T-cell (primary cell): ENCODE data around the gene GDAP2. TPM values are rescaled to one million over a fixed set of nuclear protein-coding genes. Genes with fewer than 3 reads are reported as not detected.

Experiments
- ATAC-seq, 4 experiments: fragments of 200-7000 bp in 3 of 4; fragments of 150-1000 bp in 1 of 4; cut with Tn5 transposase; replicated peaks in 1 of 4; 1 replicate in 3 of 4; 2 replicates in 1 of 4; pipeline ENCODE4 v1.10.0; 2021; ENCODE audit warnings: moderate library complexity in 3 of 4, mild to moderate bottlenecking in 2 of 4, moderate number of reproducible peaks in 1 of 4
- CTCF ChIA-PET, 2 donors: fragments of 300-600 bp; sonication (Branson Sonifier 250); formaldehyde crosslinking; loops; one replicate each; lab custom pipeline; 2022; ENCODE audit warnings: antibody characterized with exemption in 2 of 2; lab: Charles Lee
- POLR2A ChIA-PET, 2 donors: fragments of 300-600 bp; sonication (Branson Sonifier 250); formaldehyde crosslinking; loops; one replicate each; lab custom pipeline; 2022; ENCODE audit warnings: antibody characterized with exemption in 2 of 2; lab: Charles Lee
- DNase-seq, 35 experiments: peaks; one replicate each; pipeline versions ENCODE4 v3.0.0 to v3.0.0-alpha.2; 2013 to 2023
- H3K27ac ChIP-seq: one replicate; pipeline ENCODE4 v1.5.1; 2013; ENCODE audit warnings: low read length
- H3K27me3 ChIP-seq, 2 experiments: replicated peaks in 1 of 2; 1 replicate in 1 of 2; 2 replicates in 1 of 2; pipeline versions ENCODE4 v1.6.1 to v1.7.0; 2013; ENCODE audit warnings: low read length in 1 of 2, mixed read lengths in 1 of 2; ENCODE audit not compliant: control insufficient read depth in 2 of 2, insufficient read depth in 2 of 2; ENCODE audit errors: extremely low read depth in 1 of 2
- H3K36me3 ChIP-seq, 2 donors: 1 replicate in 1 of 2; 2 replicates in 1 of 2; pipeline versions ENCODE4 v1.6.1 to v1.7.0; 2013; ENCODE audit warnings: low read length in 1 of 2; ENCODE audit not compliant: control insufficient read depth in 2 of 2, insufficient read depth in 1 of 2; ENCODE audit errors: extremely low read depth in 1 of 2
- H3K4me1 ChIP-seq, 2 experiments: 1 replicate in 1 of 2; 2 replicates in 1 of 2; pipeline versions ENCODE4 v1.6.1 to v1.7.0; 2013; ENCODE audit warnings: low read length in 2 of 2, mixed read lengths in 1 of 2; ENCODE audit not compliant: insufficient read depth in 2 of 2, control insufficient read depth in 1 of 2; ENCODE audit errors: extremely low read depth in 1 of 2
- H3K4me3 ChIP-seq, 2 donors: 1 replicate in 1 of 2; 2 replicates in 1 of 2; pipeline versions ENCODE4 v1.5.1 to v1.7.0; 2013; ENCODE audit warnings: mild to moderate bottlenecking in 2 of 2, low read length in 1 of 2, moderate library complexity in 1 of 2; ENCODE audit not compliant: control insufficient read depth in 1 of 2; ENCODE audit errors: extremely low read depth in 1 of 2
- H3K9me3 ChIP-seq: 2 replicates; pipeline ENCODE4 v1.7.0; 2013
- H3K27ac Mint-ChIP-seq, 2 donors: one replicate each; pipeline ENCODE4 v1.8.0; 2020 to 2021; ENCODE audit warnings: mild to moderate bottlenecking in 2 of 2, mixed read lengths in 2 of 2
- H3K27me3 Mint-ChIP-seq, 2 donors: one replicate each; pipeline ENCODE4 v1.8.0; 2021 to 2022; ENCODE audit warnings: mixed read lengths in 2 of 2
- H3K36me3 Mint-ChIP-seq: one replicate; pipeline ENCODE4 v1.8.0; 2021; ENCODE audit warnings: mixed read lengths
- H3K4me1 Mint-ChIP-seq, 3 donors: one replicate each; pipeline ENCODE4 v1.8.0; 2020 to 2022; ENCODE audit warnings: mixed read lengths in 3 of 3, mild to moderate bottlenecking in 1 of 3
- H3K4me3 Mint-ChIP-seq, 3 donors: one replicate each; pipeline ENCODE4 v1.8.0; 2020 to 2022; ENCODE audit warnings: mild to moderate bottlenecking in 3 of 3, mixed read lengths in 3 of 3, moderate library complexity in 3 of 3
- H3K9me3 Mint-ChIP-seq, 3 donors: one replicate each; pipeline ENCODE4 v1.8.0; 2020 to 2022; ENCODE audit warnings: mixed read lengths in 3 of 3
- WGBS: methylation state at CpG from one replicate; pipeline ENCODE4 v1.1.5; 2013; ENCODE audit warnings: missing lambda C conversion rate; ENCODE audit not compliant: insufficient coverage; 5-methylcytosine and 5-hydroxymethylcytosine counted together
- total RNA-seq, 35 experiments: library from RNA in 6 of 35; stranded (reverse) in 6 of 35; fragments of 120-200 nt in 1 of 35; gene quantifications; one replicate each; pipeline versions ENCODE4 v1.2.1 to v1.2.4 and lab custom pipeline; 2013 to 2026

GDAP2 gene
- total RNA-seq, 5 donors from 2014 or later (not counting 1 experiment from before 2014, with no cell fraction given): 19.9 to 26.4 (median 23.3) TPM

DNA sequence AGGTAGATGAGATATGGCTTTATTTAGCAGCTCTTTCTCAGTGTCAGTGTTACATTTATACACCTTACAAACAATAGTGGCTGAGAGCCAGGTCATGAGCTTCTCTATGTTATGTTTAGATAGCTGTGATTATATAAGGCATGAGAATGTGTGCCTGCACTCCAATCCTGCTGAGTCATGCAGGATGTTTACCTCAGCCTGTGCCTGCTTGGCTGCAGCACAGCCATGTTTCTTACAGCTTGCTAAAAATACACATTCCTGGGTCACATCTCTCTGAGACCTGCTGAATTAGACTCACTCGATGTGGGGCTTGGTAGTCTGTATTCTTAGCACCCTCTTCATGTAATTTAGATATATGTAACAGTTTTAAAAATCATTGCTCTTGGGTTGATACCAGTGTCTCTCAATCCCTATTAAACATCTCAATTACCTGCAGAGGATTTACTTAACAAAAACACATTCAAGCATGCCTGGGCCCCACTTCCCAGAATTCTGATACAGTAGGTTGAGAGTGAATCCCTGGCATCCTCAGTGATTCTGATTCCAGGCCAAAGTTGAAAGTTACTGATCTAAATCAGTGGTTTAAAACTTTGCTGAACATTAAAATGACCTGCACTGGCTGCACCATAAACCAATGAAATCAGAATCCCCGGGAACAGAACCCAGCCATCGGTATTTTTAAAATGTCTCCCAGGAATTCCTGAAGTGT lies 107.5 kb downstream of the GDAP2 start:
- no peak overlapping the region for H3K4me3 ChIP-seq
- Mint-ChIP-seq H3K4me3 (no peak overlapping the region), H3K4me1 (no peaks in the 10 kb centered on the region), H3K27ac (no peak overlapping the region), H3K36me3 (no peaks in the 10 kb centered on the region), H3K27me3 (peaks cover 3 to 26% of the 10 kb centered on the region in 2 donors), H3K9me3 (peaks cover 0 to 7% (median 5%) of the 10 kb centered on the region in 3 donors)
- WGBS: no CpG with 5 or more reads among the region's 3 CpGs
- ChIA-PET POLR2A (no interaction called here), CTCF (no interaction called here)
- H3K9me3 ChIP-seq: no peaks in the 10 kb centered on the region
- H3K27ac ChIP-seq: no peak overlapping the region
- H3K4me1 ChIP-seq: no peaks in the 10 kb centered on the region
- DNase-seq: no peak
- no peaks in the 10 kb centered on the region for H3K36me3 ChIP-seq
- ATAC-seq: no peak
- peaks cover 0 to 13% of the 10 kb centered on the region in 2 experiments for H3K27me3 ChIP-seq

DNA sequence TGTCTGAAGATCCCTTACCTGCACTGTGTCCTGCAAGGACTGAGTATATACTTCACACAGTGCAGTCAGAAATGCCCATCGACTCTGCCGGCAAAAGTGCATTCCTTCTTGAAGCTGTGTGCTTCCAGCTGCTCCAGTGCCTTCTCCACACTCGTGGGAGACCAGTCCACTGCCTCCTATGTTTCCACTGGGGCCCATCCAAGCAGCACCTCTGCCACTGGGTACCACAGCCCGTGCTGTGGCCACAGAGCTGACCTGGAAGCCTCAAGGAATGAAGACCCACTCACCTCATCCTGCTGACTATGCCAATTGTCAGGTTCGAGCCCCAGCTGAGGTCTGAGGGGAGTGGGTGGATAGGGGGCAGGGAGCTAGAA lies 108.1 kb downstream of the GDAP2 start:
- ATAC-seq (no peak), DNase-seq (no peak)
- H3K27me3 ChIP-seq: peaks cover 0 to 10% of the 10 kb centered on the region in 2 experiments
- no peaks in the 10 kb centered on the region for H3K36me3 ChIP-seq
- no peaks in the 10 kb centered on the region for H3K36me3 Mint-ChIP-seq
- peaks cover 3 to 23% of the 10 kb centered on the region in 2 donors for H3K27me3 Mint-ChIP-seq
- POLR2A ChIA-PET: interaction anchor here in 1 of 2 donors (0.5 kb wide), 1 partner anchor 757 kb away, joined by 4 read pairs; no protein-coding TSS in a partner anchor
- H3K27ac Mint-ChIP-seq: no peak overlapping the region
- H3K4me1 ChIP-seq: no peaks in the 10 kb centered on the region
- H3K4me3 ChIP-seq: no peak overlapping the region
- H3K4me1 Mint-ChIP-seq: no peaks in the 10 kb centered on the region
- CTCF ChIA-PET: no interaction called here
- H3K9me3 Mint-ChIP-seq: peaks cover 0 to 7% (median 5%) of the 10 kb centered on the region in 3 donors
- 72% methylated on average over 3 of the region's 5 CpGs for WGBS
- no peak overlapping the region for H3K27ac ChIP-seq
- H3K4me3 Mint-ChIP-seq: no peak overlapping the region
- H3K9me3 ChIP-seq: no peaks in the 10 kb centered on the region

GRCh38 chr1:117820694-117821381 lies 108.6 kb downstream of the GDAP2 start:
- ChIA-PET CTCF (no interaction called here), POLR2A (interaction anchor here in 1 of 2 donors (0.5 kb wide), 1 partner anchor 757 kb away, joined by 4 read pairs; no protein-coding TSS in a partner anchor)
- DNase-seq (no peak), ATAC-seq (no peak)
- Histone ChIP-seq H3K4me3 (no peak overlapping the region), H3K9me3 (no peaks in the 10 kb centered on the region), H3K27ac (no peak overlapping the region), H3K36me3 (no peaks in the 10 kb centered on the region), H3K4me1 (no peaks in the 10 kb centered on the region), H3K27me3 (peaks cover 0 to 10% of the 10 kb centered on the region in 2 experiments)
- Mint-ChIP-seq H3K4me1 (no peaks in the 10 kb centered on the region), H3K27ac (no peak overlapping the region), H3K36me3 (no peaks in the 10 kb centered on the region), H3K27me3 (peaks cover 3 to 18% of the 10 kb centered on the region in 2 donors), H3K9me3 (peaks cover 0 to 7% (median 5%) of the 10 kb centered on the region in 3 donors), H3K4me3 (no peak overlapping the region)
- 93% methylated on average over 4 of the region's 7 CpGs for WGBS

- ATAC-seq (no peak), DNase-seq (no peak)
- no peaks in the 10 kb centered on the region for H3K4me1 Mint-ChIP-seq
- ChIA-PET POLR2A (no interaction called here), CTCF (no interaction called here)
- no peaks in the 10 kb centered on the region for H3K4me1 ChIP-seq
- H3K27me3 Mint-ChIP-seq: peaks cover 3 to 12% of the 10 kb centered on the region in 2 donors
- H3K36me3 ChIP-seq: no peaks in the 10 kb centered on the region
- H3K27ac Mint-ChIP-seq: no peak overlapping the region
- H3K4me3 ChIP-seq: no peak overlapping the region
- no peak overlapping the region for H3K4me3 Mint-ChIP-seq
- no peaks in the 10 kb centered on the region for H3K9me3 ChIP-seq
- no peak overlapping the region for H3K27ac ChIP-seq
- H3K9me3 Mint-ChIP-seq: peaks cover 0 to 7% (median 5%) of the 10 kb centered on the region in 3 donors
- H3K27me3 ChIP-seq: peaks cover 0 to 7% of the 10 kb centered on the region in 2 experiments
- H3K36me3 Mint-ChIP-seq: no peaks in the 10 kb centered on the region
- 96% methylated on average over 2 of the region's 2 CpGs for WGBS
Measured at GRCh38 chr1:117820096-117820495, 109.3 kb downstream of the GDAP2 start.

GRCh38 chr1:117819301-117819700 lies 110.1 kb downstream of the GDAP2 start:
- no peak overlapping the region for H3K27ac Mint-ChIP-seq
- Histone ChIP-seq H3K4me1 (no peaks in the 10 kb centered on the region), H3K9me3 (no peaks in the 10 kb centered on the region), H3K36me3 (no peaks in the 10 kb centered on the region), H3K27ac (no peak overlapping the region), H3K4me3 (no peak overlapping the region), H3K27me3 (peaks cover 0 to 4% of the 10 kb centered on the region in 2 experiments)
- no peak overlapping the region for H3K4me3 Mint-ChIP-seq
- H3K36me3 Mint-ChIP-seq: no peaks in the 10 kb centered on the region
- WGBS: 75% methylated on average over 2 of the region's 4 CpGs
- no peaks in the 10 kb centered on the region for H3K4me1 Mint-ChIP-seq
- no peak for ATAC-seq
- peaks cover 0 to 7% (median 5%) of the 10 kb centered on the region in 3 donors for H3K9me3 Mint-ChIP-seq
- POLR2A ChIA-PET: no interaction called here
- CTCF ChIA-PET: no interaction called here
- H3K27me3 Mint-ChIP-seq: peaks cover 3 to 10% of the 10 kb centered on the region in 2 donors
- DNase-seq: no peak

DNA sequence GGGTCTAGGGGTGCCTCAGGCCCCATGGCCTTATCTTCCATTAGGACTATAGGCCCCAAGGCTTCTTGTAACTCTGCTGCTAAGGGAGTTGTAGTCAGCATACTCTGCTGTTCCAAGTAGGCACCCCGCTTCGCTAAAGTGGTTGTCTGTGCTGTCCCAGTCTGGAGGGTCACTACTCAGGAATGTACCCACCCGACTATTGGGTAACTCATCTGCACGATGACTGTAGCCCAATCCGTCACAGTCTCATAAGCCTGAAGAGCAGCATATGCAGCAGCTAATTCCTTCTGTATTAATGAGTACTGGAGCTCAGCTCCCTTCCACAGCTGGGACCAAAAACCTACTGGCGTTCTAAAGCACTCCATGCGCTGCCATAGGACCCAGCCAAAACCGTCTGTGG lies 111.0 kb downstream of the GDAP2 start:
- H3K27ac Mint-ChIP-seq: no peak overlapping the region
- Histone ChIP-seq H3K36me3 (no peaks in the 10 kb centered on the region), H3K27ac (no peak overlapping the region), H3K27me3 (peaks cover 0 to 4% of the 10 kb centered on the region in 2 experiments), H3K9me3 (no peaks in the 10 kb centered on the region), H3K4me1 (no peaks in the 10 kb centered on the region), H3K4me3 (no peak overlapping the region)
- peaks cover 0 to 6% of the 10 kb centered on the region in 2 donors for H3K27me3 Mint-ChIP-seq
- ChIA-PET POLR2A (interaction anchor here in 1 of 2 donors (0.6 kb wide), 1 partner anchor 207 kb away, joined by 4 read pairs; no protein-coding TSS in a partner anchor), CTCF (no interaction called here)
- whole genome bisulfite sequencing: 98% methylated on average over 8 of the region's 8 CpGs
- peaks cover 0 to 7% (median 5%) of the 10 kb centered on the region in 3 donors for H3K9me3 Mint-ChIP-seq
- no peak for ATAC-seq
- DNase-seq: no peak
- no peaks in the 10 kb centered on the region for H3K36me3 Mint-ChIP-seq
- H3K4me1 Mint-ChIP-seq: no peaks in the 10 kb centered on the region
- H3K4me3 Mint-ChIP-seq: no peak overlapping the region
